Chondrocyte (in vitro differentiated cells): ENCODE results near the gene GALNT17. TPM values are rescaled to one million over a fixed set of nuclear protein-coding genes. Genes with fewer than 3 reads are reported as not detected.

Experiments used
- DNase-seq: peaks from one replicate; pipeline ENCODE4 v3.0.0; 2021; ENCODE audit warnings: mixed read lengths, low spot score
- H3K27ac Mint-ChIP-seq: one replicate; pipeline ENCODE4 v1.8.0; 2021; ENCODE audit warnings: mild to moderate bottlenecking, moderate library complexity, mixed read lengths; ENCODE audit not compliant: unreplicated experiment
- H3K27me3 Mint-ChIP-seq: 2 replicates; pipeline ENCODE4 v1.8.0; 2021; ENCODE audit warnings: low read depth, mixed read lengths
- H3K36me3 Mint-ChIP-seq: 2 replicates; pipeline ENCODE4 v1.8.0; 2021; ENCODE audit warnings: low read depth, mixed read lengths
- H3K4me1 Mint-ChIP-seq: 2 replicates; pipeline ENCODE4 v1.8.0; 2021; ENCODE audit warnings: low read depth, mild to moderate bottlenecking, mixed read lengths
- H3K4me3 Mint-ChIP-seq: one replicate; pipeline ENCODE4 v1.8.0; 2021; ENCODE audit warnings: mild to moderate bottlenecking, moderate library complexity, mixed read lengths; ENCODE audit not compliant: unreplicated experiment
- H3K9me3 Mint-ChIP-seq: 2 replicates; pipeline ENCODE4 v1.8.0; 2021; ENCODE audit warnings: low read depth, mixed read lengths
- total RNA-seq: library from RNA; stranded (reverse); gene quantifications from 3 replicates; pipeline ENCODE4 v1.2.1, GENCODE V29; 2021
- TF ChIP-seq, protein P1 (sequence below): fragments of 200-600 bp; sonication (generic); IDR thresholded peaks from 2 replicates; pipeline ENCODE4 v1.5.0; 2021; ENCODE audit warnings: antibody characterized with exemption, mild to moderate bottlenecking, moderate library complexity

Gene GALNT17
- total RNA-seq, 1 donor from 2014 or later = 24.4 TPM

DNA sequence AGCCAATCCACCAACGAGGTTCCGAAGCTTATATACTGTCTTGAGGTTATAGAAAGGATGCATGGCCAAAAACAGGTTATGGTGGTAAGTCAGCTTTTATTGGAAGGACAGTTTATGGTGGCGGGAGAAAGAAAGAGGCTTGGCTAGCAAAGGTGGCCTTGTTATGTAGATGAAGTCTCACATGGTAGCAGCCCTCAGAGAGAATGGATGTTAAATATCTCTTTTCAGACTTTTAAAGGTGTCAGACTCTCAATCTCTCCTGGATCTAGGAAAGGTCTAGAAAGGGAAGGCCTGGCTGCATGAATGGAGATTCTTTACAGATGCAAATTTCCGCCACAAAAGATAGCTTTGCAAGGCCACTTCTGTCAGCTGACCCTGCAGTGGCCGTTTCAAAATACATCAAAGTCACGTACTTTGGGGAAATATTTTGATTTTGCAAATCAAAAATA lies 333.8 kb downstream of the GALNT17 start:
- no peak overlapping the region for H3K27ac Mint-ChIP-seq
- no peaks in the 10 kb centered on the region for H3K27me3 Mint-ChIP-seq
- H3K9me3 Mint-ChIP-seq = no peaks in the 10 kb centered on the region
- H3K4me1 Mint-ChIP-seq = peaks cover 3% of the 10 kb centered on the region
- TF ChIP-seq, protein P1, sequence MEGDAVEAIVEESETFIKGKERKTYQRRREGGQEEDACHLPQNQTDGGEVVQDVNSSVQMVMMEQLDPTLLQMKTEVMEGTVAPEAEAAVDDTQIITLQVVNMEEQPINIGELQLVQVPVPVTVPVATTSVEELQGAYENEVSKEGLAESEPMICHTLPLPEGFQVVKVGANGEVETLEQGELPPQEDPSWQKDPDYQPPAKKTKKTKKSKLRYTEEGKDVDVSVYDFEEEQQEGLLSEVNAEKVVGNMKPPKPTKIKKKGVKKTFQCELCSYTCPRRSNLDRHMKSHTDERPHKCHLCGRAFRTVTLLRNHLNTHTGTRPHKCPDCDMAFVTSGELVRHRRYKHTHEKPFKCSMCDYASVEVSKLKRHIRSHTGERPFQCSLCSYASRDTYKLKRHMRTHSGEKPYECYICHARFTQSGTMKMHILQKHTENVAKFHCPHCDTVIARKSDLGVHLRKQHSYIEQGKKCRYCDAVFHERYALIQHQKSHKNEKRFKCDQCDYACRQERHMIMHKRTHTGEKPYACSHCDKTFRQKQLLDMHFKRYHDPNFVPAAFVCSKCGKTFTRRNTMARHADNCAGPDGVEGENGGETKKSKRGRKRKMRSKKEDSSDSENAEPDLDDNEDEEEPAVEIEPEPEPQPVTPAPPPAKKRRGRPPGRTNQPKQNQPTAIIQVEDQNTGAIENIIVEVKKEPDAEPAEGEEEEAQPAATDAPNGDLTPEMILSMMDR = no peak
- peaks cover 1% of the 10 kb centered on the region for H3K36me3 Mint-ChIP-seq
- no peak overlapping the region for H3K4me3 Mint-ChIP-seq
- no peak for DNase-seq

DNA sequence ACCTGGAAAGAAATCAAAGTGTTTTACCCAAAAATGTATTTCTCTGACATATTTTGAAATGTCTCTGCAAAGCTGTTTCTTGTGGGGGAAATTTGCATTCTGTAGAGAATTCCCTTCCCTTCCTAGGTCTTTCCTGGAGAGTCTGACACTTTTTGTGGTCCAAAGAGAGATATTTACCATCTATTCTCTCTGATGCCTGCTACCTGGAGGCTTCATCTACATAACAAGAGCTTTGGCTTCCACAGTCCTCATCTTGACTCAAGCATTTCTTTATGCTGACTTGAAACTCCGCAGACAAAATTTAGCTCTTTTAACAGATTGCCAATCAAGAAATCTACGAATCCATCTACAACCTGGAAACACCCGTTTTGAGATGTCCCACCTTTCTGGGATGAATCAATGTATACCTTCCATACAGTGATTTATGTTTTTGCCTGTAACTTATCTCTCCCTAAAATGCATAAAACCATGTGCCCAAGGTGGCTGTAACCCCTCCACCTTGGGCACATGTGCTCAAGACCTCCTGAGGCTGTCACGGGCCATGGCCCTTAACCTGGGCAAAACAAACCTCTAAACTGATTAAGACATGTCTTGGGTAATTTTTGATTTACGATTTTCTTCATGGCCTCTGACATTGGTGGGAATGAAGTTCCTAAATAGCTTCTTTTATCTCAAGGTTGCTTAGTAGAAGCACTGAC lies 334.7 kb downstream of the GALNT17 start:
- TF ChIP-seq, protein P1 = no peak
- H3K4me3 Mint-ChIP-seq = no peak overlapping the region

DNA sequence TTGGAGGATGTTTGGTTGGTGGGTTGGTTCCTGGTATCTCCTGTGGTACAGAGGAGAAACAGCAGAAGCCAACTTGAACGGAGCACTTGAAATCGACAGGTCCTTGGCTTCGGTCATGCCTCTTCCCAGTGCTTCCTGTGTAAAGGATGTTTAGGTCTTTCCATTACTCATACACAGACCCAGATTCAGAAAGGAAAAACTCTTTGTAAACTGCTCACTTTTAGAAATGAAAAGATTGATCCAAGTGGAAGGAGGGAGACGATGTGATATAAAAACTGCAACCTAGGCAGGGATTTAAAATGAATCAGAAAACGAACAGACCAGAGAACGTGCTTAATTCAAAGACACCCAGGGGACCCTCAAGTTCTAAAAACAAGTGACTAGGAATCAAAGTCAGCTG lies 338.4 kb downstream of the GALNT17 start:
- no peak overlapping the region for H3K27ac Mint-ChIP-seq
- no peaks in the 10 kb centered on the region for H3K27me3 Mint-ChIP-seq
- TF ChIP-seq, protein P1 = no peak
- H3K36me3 Mint-ChIP-seq = peaks cover 3% of the 10 kb centered on the region
- H3K9me3 Mint-ChIP-seq = peaks cover 9% of the 10 kb centered on the region
- DNase-seq = no peak
- peaks cover 6% of the 10 kb centered on the region for H3K4me1 Mint-ChIP-seq
- H3K4me3 Mint-ChIP-seq = no peak overlapping the region

More for the DNA sequence above, 334.7 kb downstream of the GALNT17 start:
- Mint-ChIP-seq H3K36me3 (peaks cover 1% of the 10 kb centered on the region), H3K4me1 (peaks cover 6% of the 10 kb centered on the region), H3K9me3 (no peaks in the 10 kb centered on the region), H3K27me3 (no peaks in the 10 kb centered on the region), H3K27ac (no peak overlapping the region)
- DNase-seq = no peak

DNA sequence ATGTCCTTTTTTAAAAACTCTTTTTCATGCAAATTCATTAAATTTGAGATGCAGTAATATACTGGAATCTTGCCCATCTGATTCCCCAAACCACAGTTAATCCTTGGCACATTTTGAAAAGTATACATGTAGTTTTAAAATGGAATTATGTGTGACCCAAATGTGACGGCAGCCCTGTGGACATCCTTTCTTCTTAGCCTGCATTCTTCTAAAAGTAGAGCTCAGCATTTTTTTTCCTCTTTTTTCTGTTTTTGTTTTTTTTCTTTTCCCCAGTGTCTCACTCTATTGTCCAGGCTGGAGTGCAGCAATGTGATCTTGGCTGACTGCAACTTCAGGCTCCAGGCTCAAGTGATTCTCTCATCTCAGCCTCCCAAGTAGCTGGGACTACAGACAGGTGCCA lies 338.9 kb downstream of the GALNT17 start:
- no peak overlapping the region for H3K27ac Mint-ChIP-seq

DNA sequence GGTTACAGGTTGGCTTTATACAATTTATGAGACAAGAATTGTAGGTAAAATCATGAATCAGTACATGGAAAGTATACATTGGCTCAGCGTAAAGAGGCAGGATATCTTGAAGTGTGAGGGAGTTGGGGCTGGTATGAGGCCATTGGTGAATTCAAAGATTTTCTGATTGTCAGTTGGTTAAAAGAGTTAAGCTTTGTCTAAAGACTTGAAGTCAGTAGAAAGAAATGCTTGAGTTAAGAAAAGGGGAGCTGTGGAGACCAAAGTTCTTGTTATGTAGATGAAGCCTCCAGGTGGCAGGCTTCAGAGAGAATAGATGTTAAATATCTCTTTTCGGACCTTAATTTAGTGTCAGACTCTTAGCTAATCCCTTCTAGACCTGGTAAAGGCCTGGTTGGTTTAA lies 341.0 kb downstream of the GALNT17 start:
- Mint-ChIP-seq H3K4me3 (no peak overlapping the region), H3K36me3 (peaks cover 5% of the 10 kb centered on the region), H3K4me1 (peaks cover 6% of the 10 kb centered on the region), H3K27me3 (no peaks in the 10 kb centered on the region), H3K9me3 (peaks cover 9% of the 10 kb centered on the region), H3K27ac (no peak overlapping the region)
- TF ChIP-seq, protein P1 = peak; percentile 24
- DNase-seq = no peak

More for the DNA sequence above, 338.9 kb downstream of the GALNT17 start:
- Mint-ChIP-seq H3K4me3 (no peak overlapping the region), H3K36me3 (peaks cover 3% of the 10 kb centered on the region), H3K9me3 (peaks cover 9% of the 10 kb centered on the region), H3K27me3 (no peaks in the 10 kb centered on the region), H3K4me1 (peaks cover 6% of the 10 kb centered on the region)
- DNase-seq = no peak
- TF ChIP-seq, protein P1 = no peak
